ENCODE data around the gene THPO. TPM values are rescaled to one million over a fixed set of nuclear protein-coding genes. Genes with fewer than 3 reads are reported as not detected.
A peak's percentile ranks its signal among the peaks of the same experiment; 100 is the strongest.

Gene THPO
- polyA plus RNA-seq, 3 donors, result not detected

DNA sequence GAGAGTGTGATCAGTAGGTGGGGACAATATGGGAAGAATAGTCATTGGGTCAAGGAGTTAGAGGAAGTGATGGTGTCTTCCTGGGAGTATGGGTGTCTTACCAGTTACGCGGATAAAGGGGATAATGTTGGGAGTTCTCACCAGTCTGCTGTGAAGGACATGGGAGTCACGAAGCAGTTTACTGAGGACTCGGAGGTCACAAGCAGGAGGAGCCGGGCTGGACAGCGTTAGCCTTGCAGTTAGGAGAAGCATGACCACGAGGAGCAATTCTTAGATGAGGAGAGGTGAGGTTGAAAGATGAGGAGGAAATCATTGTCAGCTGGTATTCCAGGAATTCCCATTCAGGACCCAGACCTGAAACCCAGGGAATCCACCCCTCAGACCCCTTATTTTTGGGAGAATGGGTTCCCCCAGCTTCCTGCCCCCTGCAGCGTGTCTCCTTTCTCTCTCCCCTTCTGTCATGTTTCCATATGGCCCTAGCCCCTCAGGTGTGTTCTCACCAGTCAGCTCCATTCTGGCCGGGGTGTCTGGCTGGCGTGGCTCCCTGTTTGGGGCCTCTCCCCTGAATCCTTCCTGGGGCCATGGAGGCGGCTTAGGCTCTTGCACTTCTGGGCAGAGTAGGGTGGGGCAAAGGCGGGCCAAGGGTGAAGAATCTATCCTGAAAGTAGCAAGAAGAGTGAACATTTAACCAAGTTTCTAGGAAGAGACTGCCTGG is 2.1 kb downstream of the THPO start:
- Histone ChIP-seq H3K4me1 (ENCODE audit: control insufficient read depth in 1 of 2, insufficient read depth in 2 of 2, low read length in 2 of 2) (peaks cover 3 to 14% of the 10 kb centered on the region in 2 donors), H4K20me1 (ENCODE audit: insufficient read depth, low read length) (no peaks in the 10 kb centered on the region), H3K36me3 (replicated peaks in 1 of 2; ENCODE audit: control insufficient read depth in 1 of 2, insufficient read depth in 2 of 2, low read length in 2 of 2) (no peaks in the 10 kb centered on the region), H3K4me2 (replicated peaks; ENCODE audit: extremely low read depth, low read length, poor library complexity, severe bottlenecking) (no peak overlapping the region), H3K79me2 (ENCODE audit: insufficient read depth, low read length) (no peaks in the 10 kb centered on the region), H3K9ac (ENCODE audit: insufficient read depth, low read length, poor library complexity, severe bottlenecking) (no peak overlapping the region), H2AFZ (ENCODE audit: insufficient read depth, low read depth, low read length, poor library complexity, severe bottlenecking) (no peak overlapping the region), H3K4me3 (replicated peaks in 1 of 3; ENCODE audit: low read depth in 2 of 3, low read length in 3 of 3) (no peak overlapping the region), H3K27me3 (ENCODE audit: control insufficient read depth in 2 of 2, insufficient read depth in 2 of 2, low read length in 2 of 2) (peaks cover 20 to 48% of the 10 kb centered on the region in 2 donors), H3K9me3 (replicated peaks in 1 of 2; ENCODE audit: control insufficient read depth in 1 of 2, insufficient read depth in 1 of 2, low read length in 2 of 2) (peaks cover 0 to 10% of the 10 kb centered on the region in 2 donors), H3K27ac (ENCODE audit: low read depth in 1 of 2, low read length in 2 of 2) (no peak overlapping the region)
- Mint-ChIP-seq H3K9me3 (peaks cover 0 to 14% (median 6%) of the 10 kb centered on the region in 7 donors), H3K27me3 (ENCODE audit: low read depth in 3 of 3) (peaks cover 47 to 77% (median 62%) of the 10 kb centered on the region in 3 donors), H3K36me3 (peaks cover 0 to 8% of the 10 kb centered on the region in 2 donors), H3K4me3 (peak overlapping the region in 1 of 2 donors; percentile 6), H3K4me1 (peaks cover 9% of the 10 kb centered on the region), H3K27ac (no peak overlapping the region)
- TF ChIP-seq, protein P1, sequence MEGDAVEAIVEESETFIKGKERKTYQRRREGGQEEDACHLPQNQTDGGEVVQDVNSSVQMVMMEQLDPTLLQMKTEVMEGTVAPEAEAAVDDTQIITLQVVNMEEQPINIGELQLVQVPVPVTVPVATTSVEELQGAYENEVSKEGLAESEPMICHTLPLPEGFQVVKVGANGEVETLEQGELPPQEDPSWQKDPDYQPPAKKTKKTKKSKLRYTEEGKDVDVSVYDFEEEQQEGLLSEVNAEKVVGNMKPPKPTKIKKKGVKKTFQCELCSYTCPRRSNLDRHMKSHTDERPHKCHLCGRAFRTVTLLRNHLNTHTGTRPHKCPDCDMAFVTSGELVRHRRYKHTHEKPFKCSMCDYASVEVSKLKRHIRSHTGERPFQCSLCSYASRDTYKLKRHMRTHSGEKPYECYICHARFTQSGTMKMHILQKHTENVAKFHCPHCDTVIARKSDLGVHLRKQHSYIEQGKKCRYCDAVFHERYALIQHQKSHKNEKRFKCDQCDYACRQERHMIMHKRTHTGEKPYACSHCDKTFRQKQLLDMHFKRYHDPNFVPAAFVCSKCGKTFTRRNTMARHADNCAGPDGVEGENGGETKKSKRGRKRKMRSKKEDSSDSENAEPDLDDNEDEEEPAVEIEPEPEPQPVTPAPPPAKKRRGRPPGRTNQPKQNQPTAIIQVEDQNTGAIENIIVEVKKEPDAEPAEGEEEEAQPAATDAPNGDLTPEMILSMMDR (IDR thresholded peaks at IDR 0.05), result no peak
- intact Hi-C loops (cut with micrococcal nuclease), result loop anchor here (10.0 kb wide), 2 partner anchors 399 to 419 kb away; no protein-coding TSS in a partner anchor
- WGBS (ENCODE audit: insufficient coverage), result 98% methylated on average over 6 of the region's 12 CpGs
- DNase-seq, result no peak

DNA sequence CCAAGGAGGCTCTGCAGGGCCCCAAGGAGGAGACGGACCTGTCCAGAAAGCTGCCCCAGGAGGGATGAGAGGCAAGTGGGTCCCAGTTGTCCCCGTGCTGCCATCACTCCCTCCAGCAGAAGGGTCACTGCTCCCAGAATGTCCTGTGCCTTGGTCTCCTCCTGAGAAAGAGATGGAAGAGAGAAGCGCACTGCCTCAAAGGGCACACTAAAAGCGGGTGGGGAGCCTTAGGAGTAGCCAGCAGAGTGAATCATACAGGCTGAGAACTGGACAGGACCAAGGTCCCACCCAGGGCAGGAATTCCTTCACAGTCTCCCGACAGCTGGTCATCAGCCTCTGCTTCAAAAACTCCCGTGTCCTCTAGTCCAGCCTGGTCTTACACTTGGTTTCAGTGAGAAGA is 4.6 kb downstream of the THPO start:
- whole genome bisulfite sequencing (ENCODE audit: insufficient coverage), result 96% methylated on average over 6 of the region's 6 CpGs
- intact Hi-C loops (cut with micrococcal nuclease), result loop anchor here (10.0 kb wide), 2 partner anchors 401 to 421 kb away; no protein-coding TSS in a partner anchor
- peaks cover 31 to 58% (median 46%) of the 10 kb centered on the region in 3 donors for H3K27me3 Mint-ChIP-seq (ENCODE audit: low read depth in 3 of 3)

More for the DNA sequence above, 4.6 kb downstream of the THPO start:
- H3K4me3 Mint-ChIP-seq, result no peak overlapping the region
- peaks cover 4% of the 10 kb centered on the region for H3K4me1 Mint-ChIP-seq
- no peak overlapping the region for H2AFZ ChIP-seq (ENCODE audit: insufficient read depth, low read depth, low read length, poor library complexity, severe bottlenecking)
- H3K9ac ChIP-seq (ENCODE audit: insufficient read depth, low read length, poor library complexity, severe bottlenecking), result no peak overlapping the region
- peaks cover 9 to 13% of the 10 kb centered on the region in 2 donors for H3K36me3 Mint-ChIP-seq
- TF ChIP-seq, protein P1 (IDR thresholded peaks at IDR 0.05), result no peak
- no peaks in the 10 kb centered on the region for H3K79me2 ChIP-seq (ENCODE audit: insufficient read depth, low read length)
- H3K27me3 ChIP-seq (ENCODE audit: control insufficient read depth in 2 of 2, insufficient read depth in 2 of 2, low read length in 2 of 2), result peaks cover 5 to 31% of the 10 kb centered on the region in 2 donors
- H3K27ac Mint-ChIP-seq, result no peak overlapping the region
- H4K20me1 ChIP-seq (ENCODE audit: insufficient read depth, low read length), result no peaks in the 10 kb centered on the region
- H3K27ac ChIP-seq (ENCODE audit: low read depth in 1 of 2, low read length in 2 of 2), result no peak overlapping the region
- peaks cover 0 to 6% of the 10 kb centered on the region in 2 donors for H3K4me1 ChIP-seq (ENCODE audit: control insufficient read depth in 1 of 2, insufficient read depth in 2 of 2, low read length in 2 of 2)
- H3K9me3 Mint-ChIP-seq, result peaks cover 0 to 3% (median 2%) of the 10 kb centered on the region in 7 donors
- no peak overlapping the region for H3K4me2 ChIP-seq (replicated peaks; ENCODE audit: extremely low read depth, low read length, poor library complexity, severe bottlenecking)
- H3K9me3 ChIP-seq (replicated peaks in 1 of 2; ENCODE audit: control insufficient read depth in 1 of 2, insufficient read depth in 1 of 2, low read length in 2 of 2), result peaks cover 0 to 3% of the 10 kb centered on the region in 2 donors
- DNase-seq, result no peak
- H3K4me3 ChIP-seq (replicated peaks in 1 of 3; ENCODE audit: low read depth in 2 of 3, low read length in 3 of 3), result no peak overlapping the region
- H3K36me3 ChIP-seq (replicated peaks in 1 of 2; ENCODE audit: control insufficient read depth in 1 of 2, insufficient read depth in 2 of 2, low read length in 2 of 2), result peaks cover 4 to 14% of the 10 kb centered on the region in 2 donors
